Spinal cord (tissue), 10 donors: ENCODE data around the gene ENDOV. TPM values are rescaled to one million over a fixed set of nuclear protein-coding genes. Genes with fewer than 3 reads are reported as not detected.

Experiments
- DNase-seq, 6 donors: peaks; one replicate each; pipeline versions ENCODE4 v3.0.0 to v3.0.0-alpha.2; 2013 to 2015; ENCODE audit warnings: low spot score in 6 of 6, low read depth in 4 of 6
- H3K27ac ChIP-seq: one replicate; pipeline ENCODE4 v1.5.1; 2013; ENCODE audit warnings: low read depth, low read length, control low read depth
- H3K27me3 ChIP-seq: one replicate; pipeline ENCODE4 v1.6.1; 2013; ENCODE audit warnings: low read length; ENCODE audit not compliant: control insufficient read depth, insufficient read depth
- H3K36me3 ChIP-seq: one replicate; pipeline ENCODE4 v1.6.1; 2013; ENCODE audit warnings: low read length; ENCODE audit not compliant: control insufficient read depth, insufficient read depth
- H3K4me1 ChIP-seq: one replicate; pipeline ENCODE4 v1.6.1; 2013; ENCODE audit warnings: low read length; ENCODE audit not compliant: control insufficient read depth, insufficient read depth
- H3K4me3 ChIP-seq: one replicate; pipeline ENCODE4 v1.5.1; 2013; ENCODE audit warnings: low read depth, low read length, control low read depth
- H3K9me3 ChIP-seq: one replicate; pipeline ENCODE4 v1.6.1; 2013; ENCODE audit warnings: low read length; ENCODE audit not compliant: control insufficient read depth, insufficient read depth
- WGBS: methylation state at CpG from one replicate; pipeline ENCODE4 v1.1.5; 2013; ENCODE audit warnings: missing lambda C conversion rate; ENCODE audit not compliant: insufficient coverage; 5-methylcytosine and 5-hydroxymethylcytosine counted together
- polyA plus RNA-seq, 2 donors: library from polyadenylated mRNA; unstranded; fragments of 120-200 nt; gene quantifications; one replicate each; pipeline ENCODE4 v1.2.1, GENCODE V29; 2013; ENCODE audit not compliant: insufficient read length in 2 of 2
- total RNA-seq, 2 donors: library from RNA; depleted of rRNA in 1 of 2; stranded (reverse); fragments of 120-200 nt in 1 of 2; fragments of >200 nt in 1 of 2; gene quantifications; one replicate each; pipeline versions ENCODE4 v1.2.3 to v1.2.4, GENCODE V29; 2013 to 2014
- donor health status: healthy.

The ENDOV gene
- total and polyA plus RNA-seq, 4 donors = 14.3 to 51.6 (median 29.4) TPM

DNA sequence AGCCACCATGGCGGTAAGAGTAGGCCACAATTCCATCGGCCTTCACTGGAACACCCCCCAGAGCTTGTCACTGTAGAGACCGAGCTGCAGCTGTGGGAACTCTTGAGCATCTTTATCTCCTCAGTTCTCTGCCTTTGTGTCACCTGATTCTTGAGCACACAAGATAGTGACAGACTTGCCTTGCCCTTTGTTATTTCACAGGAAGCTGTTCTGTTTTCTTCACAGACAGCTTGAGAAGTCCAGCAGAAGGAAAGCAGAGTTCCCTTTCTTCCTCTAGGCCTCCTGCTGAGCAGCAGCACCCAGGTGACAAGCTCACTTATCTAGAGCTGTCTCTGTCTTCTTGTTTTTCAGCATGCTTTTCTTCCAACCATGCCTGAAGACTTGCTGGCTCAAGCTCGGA, 38.4 kb upstream of the ENDOV start:
- Histone ChIP-seq H3K27me3 (no peaks in the 10 kb centered on the region), H3K4me1 (no peaks in the 10 kb centered on the region), H3K27ac (no peak overlapping the region), H3K9me3 (no peaks in the 10 kb centered on the region), H3K36me3 (peaks cover 51% of the 10 kb centered on the region), H3K4me3 (no peak overlapping the region)
- 93% methylated on average over 3 of the region's 4 CpGs for WGBS
- no peak for DNase-seq

DNA sequence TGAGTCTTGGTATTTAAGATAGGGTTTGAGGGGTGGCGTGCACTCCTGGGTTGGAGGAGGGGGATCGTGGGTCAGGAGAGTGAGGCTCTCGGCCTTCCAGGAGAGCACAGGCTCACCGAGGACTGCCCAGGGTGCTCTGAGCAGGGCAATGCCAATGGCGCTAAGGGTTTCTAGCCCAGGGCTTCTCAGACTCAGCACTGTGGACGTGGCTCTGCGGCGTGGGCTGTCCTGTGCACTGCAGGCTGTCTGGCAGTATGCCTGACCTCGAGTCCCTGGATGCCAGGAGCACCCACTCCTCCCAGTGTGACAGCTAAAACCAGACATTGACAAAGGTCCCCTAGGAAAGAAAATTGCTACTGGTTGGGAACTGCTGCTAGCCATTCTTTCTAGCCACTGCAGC, 37.2 kb upstream of the ENDOV start:
- no peak for DNase-seq
- Histone ChIP-seq H3K4me1 (no peaks in the 10 kb centered on the region), H3K36me3 (peaks cover 52% of the 10 kb centered on the region), H3K27me3 (no peaks in the 10 kb centered on the region), H3K9me3 (no peaks in the 10 kb centered on the region), H3K4me3 (no peak overlapping the region), H3K27ac (no peak overlapping the region)
- WGBS = 92% methylated on average over 8 of the region's 9 CpGs

DNA sequence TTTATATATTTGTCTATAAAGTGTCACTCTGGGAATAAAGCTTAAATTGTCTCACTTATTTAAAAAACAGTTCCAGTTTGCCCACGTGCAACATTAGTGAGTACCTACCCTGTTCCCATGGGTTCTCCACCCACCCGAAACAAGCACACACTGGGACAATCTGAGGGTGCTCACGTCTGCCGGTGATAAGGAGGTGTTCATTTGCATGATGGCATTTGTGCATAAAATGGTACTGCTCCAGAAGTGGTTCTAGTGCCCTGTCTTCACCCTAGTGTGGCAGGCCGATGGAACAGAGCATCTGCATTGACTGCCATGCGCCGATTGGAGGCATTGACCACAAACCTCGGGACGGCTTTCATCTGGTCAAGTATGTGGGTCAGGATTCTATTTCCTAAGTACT, 35.6 kb upstream of the ENDOV start:
- H3K9me3 ChIP-seq = no peaks in the 10 kb centered on the region
- no peak overlapping the region for H3K4me3 ChIP-seq
- no peaks in the 10 kb centered on the region for H3K27me3 ChIP-seq
- no peaks in the 10 kb centered on the region for H3K4me1 ChIP-seq
- peaks cover 37% of the 10 kb centered on the region for H3K36me3 ChIP-seq
- 92% methylated on average over 4 of the region's 9 CpGs for WGBS
- DNase-seq = no peak
- no peak overlapping the region for H3K27ac ChIP-seq

DNA sequence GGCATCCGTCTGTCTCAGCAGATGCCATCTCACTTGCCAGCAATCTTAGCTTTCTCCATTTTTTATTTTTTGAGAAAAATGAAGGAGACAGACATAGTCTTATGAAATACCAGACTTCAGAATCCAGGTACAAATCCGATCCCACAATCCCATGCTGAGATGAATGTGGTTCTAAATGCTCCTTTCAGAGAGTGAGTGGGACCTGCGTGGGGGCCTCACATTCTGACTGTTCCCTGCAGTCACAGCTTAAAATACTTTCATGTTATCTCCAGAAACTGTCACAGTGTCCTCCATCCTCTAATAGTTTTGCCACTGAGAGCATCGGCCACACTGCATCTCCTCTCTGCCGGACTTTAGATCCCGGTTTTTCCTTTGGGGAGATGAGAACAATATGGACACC, 34.9 kb upstream of the ENDOV start:
- DNase-seq = no peak
- no peaks in the 10 kb centered on the region for H3K4me1 ChIP-seq
- peaks cover 38% of the 10 kb centered on the region for H3K36me3 ChIP-seq
- H3K27me3 ChIP-seq = no peaks in the 10 kb centered on the region
- 88% methylated on average over 4 of the region's 6 CpGs for WGBS
- H3K27ac ChIP-seq = no peak overlapping the region
- no peaks in the 10 kb centered on the region for H3K9me3 ChIP-seq
- H3K4me3 ChIP-seq = no peak overlapping the region

DNA sequence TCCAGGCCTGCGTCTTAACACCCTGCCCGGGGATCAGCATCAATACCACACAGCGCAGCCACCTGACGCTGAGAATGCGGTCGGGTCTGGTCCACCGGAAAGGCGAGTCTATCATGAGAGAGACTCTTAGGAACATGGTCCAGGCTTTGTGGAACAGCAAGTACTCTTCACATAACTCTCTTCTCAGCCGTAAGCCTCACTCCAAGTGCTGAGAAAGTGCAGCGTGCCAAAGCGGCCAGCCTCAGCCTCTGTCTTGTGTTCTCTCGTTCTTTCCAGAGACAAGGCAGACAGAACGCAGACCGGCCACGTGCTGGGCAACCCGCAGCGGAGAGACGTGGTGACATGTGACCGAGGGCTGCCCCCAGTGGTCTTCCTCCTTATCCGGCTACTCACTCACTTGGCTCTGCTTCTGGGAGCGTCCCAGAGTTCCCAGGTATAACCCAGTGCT, 34.4 kb upstream of the ENDOV start:
- no peak overlapping the region for H3K27ac ChIP-seq
- peaks cover 38% of the 10 kb centered on the region for H3K36me3 ChIP-seq
- 88% methylated on average over 20 of the region's 21 CpGs for WGBS
- no peaks in the 10 kb centered on the region for H3K9me3 ChIP-seq
- no peaks in the 10 kb centered on the region for H3K27me3 ChIP-seq
- H3K4me3 ChIP-seq = no peak overlapping the region
- H3K4me1 ChIP-seq = no peaks in the 10 kb centered on the region
- no peak for DNase-seq

DNA sequence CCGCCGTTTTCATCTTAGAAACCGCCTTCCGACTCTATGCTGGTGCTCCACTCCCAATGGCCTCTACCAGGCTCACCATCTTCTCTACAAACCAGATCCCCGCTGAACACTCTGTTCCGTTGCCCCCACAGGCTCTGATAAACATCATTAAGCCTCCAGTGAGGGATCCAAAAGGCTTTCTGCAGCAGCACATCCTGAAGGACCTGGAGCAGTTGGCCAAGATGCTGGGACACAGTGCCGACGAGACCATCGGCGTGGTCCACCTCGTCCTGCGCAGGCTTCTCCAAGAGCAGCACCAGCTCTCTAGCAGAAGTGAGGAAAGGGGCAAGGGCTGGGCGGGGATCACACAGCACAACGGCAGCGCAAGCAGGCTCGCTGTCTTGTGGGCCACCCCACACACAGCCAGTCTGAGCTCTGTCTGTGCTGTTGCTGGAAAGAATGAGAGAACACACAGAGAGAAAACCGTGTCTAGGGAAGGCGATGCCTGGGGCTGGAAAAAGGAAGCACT, 33.5 kb upstream of the ENDOV start:
- no peak overlapping the region for H3K4me3 ChIP-seq
- no peaks in the 10 kb centered on the region for H3K27me3 ChIP-seq
- H3K36me3 ChIP-seq = peaks cover 44% of the 10 kb centered on the region
- H3K9me3 ChIP-seq = no peaks in the 10 kb centered on the region
- no peak overlapping the region for H3K27ac ChIP-seq
- H3K4me1 ChIP-seq = no peaks in the 10 kb centered on the region
- DNase-seq = no peak
- WGBS = 95% methylated on average over 18 of the region's 18 CpGs

DNA sequence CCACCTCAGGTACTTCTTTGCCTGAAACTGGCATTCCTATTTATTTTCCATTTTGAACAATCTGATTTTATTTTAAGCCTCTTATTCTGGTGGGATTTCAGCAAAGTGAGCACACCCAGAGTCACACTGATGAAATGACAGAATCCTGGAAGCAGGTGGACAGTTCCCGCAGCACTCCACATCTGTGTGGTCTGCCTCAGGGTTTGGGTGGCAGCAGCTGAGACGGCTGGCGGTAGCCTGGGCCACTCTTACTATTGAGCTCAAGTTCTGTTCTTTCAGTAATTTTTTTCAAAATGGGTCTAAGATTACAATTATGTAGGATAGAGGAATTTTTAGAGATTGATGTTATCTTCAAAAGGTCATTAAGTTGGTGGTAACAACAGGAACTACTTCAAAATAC, 32.5 kb upstream of the ENDOV start:
- no peaks in the 10 kb centered on the region for H3K27me3 ChIP-seq
- DNase-seq = no peak
- no peak overlapping the region for H3K4me3 ChIP-seq
- no CpG with 5 or more reads among the region's 3 CpGs for WGBS
- H3K4me1 ChIP-seq = no peaks in the 10 kb centered on the region
- H3K36me3 ChIP-seq = peaks cover 54% of the 10 kb centered on the region
- no peak overlapping the region for H3K27ac ChIP-seq
- no peaks in the 10 kb centered on the region for H3K9me3 ChIP-seq

DNA sequence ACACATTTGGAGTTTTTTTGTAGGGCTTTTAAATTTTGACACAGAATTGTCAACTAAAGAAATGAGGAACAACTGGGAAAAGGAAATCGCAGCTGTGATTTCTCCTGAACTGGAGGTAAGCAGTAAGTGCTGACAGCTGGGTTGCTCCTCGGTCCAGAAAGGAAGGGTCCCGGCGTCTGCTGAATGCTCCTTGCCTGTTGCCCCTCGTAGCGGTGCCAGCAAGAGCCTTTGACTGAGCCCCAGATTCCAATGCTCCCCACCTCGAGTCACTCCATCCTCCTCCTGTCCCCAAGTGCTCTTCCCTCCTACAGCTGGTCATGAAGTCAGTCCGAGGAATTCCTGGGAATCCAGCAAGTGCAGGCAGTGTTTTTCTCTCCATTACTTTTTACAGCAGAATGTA, 32.0 kb upstream of the ENDOV start:
- WGBS = 80% methylated on average over 7 of the region's 8 CpGs
- no peaks in the 10 kb centered on the region for H3K27me3 ChIP-seq
- no peak for DNase-seq
- no peaks in the 10 kb centered on the region for H3K4me1 ChIP-seq
- peaks cover 52% of the 10 kb centered on the region for H3K36me3 ChIP-seq
- H3K4me3 ChIP-seq = no peak overlapping the region
- H3K27ac ChIP-seq = no peak overlapping the region
- H3K9me3 ChIP-seq = no peaks in the 10 kb centered on the region

DNA sequence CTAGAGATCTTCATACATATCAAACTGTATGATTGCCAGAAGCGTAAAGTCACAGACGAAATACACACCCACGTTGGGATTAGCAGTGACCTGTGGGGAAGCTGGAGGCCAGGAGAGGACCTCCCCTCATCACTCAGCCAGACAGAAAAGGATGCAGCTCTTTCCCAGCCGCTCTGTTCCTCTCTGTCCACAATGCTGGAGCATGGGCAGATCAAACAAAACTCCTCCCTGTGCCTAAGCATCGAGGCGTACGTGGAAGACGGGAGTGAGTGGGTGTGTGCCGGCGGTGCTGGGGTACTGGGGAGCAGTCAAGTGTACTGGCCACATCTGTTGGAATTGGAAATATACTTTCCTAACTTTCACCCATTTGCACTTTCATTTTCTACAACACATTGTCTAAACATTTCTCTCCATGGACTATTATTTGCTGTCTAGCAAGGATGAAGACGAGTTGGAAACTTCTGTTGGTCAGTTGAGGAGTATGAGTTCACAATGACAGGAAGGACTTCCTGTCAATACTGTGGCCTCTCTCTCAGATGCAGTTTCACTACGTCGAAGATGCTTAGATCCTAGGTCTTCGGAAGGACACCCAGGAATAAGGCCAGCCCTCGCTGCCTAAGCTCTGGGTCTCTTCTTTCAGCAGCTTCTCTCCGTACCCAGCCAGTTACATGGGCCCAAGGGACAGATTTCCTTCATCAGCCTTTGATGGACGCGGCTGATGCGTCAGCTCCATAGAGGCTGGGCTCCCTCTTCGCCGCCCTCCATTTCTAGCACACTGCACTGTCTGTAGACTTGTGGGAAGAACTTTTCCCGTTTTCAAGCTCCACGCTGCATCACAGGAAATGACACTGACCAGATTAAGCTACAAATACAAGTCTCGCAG, 30.6 kb upstream of the ENDOV start:
- no peaks in the 10 kb centered on the region for H3K27me3 ChIP-seq
- H3K4me1 ChIP-seq = peaks cover 2% of the 10 kb centered on the region
- H3K27ac ChIP-seq = no peak overlapping the region
- no peaks in the 10 kb centered on the region for H3K9me3 ChIP-seq
- no peak overlapping the region for H3K4me3 ChIP-seq
- H3K36me3 ChIP-seq = peaks cover 58% of the 10 kb centered on the region
- DNase-seq = no peak
- WGBS = 93% methylated on average over 12 of the region's 24 CpGs

DNA sequence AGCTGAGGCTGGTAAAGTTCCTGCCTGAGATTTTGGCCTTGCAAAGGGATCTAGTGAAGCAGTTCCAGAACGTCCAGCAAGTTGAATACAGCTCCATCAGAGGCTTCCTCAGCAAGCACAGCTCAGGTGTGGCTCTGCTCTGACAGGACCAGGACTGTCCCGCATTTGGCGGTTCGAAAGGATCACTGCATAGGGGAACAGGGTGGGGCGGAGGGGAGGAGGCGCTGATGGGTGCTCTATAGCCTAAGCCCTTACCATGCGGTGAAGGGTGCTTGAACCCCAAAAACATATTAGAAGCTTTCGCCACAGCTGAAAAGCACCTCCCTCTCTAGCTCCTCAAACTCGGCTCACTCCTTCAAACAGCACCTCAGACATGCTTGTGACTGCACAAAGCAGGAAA, 29.9 kb upstream of the ENDOV start:
- no peak overlapping the region for H3K4me3 ChIP-seq
- WGBS = 93% methylated on average over 6 of the region's 9 CpGs

More for the DNA sequence above, 29.9 kb upstream of the ENDOV start:
- Histone ChIP-seq H3K4me1 (peaks cover 8% of the 10 kb centered on the region), H3K27ac (no peak overlapping the region), H3K9me3 (no peaks in the 10 kb centered on the region), H3K36me3 (peaks cover 65% of the 10 kb centered on the region), H3K27me3 (no peaks in the 10 kb centered on the region)
- DNase-seq = no peak
